Parathyroid adenoma (tissue), 2 donors: ENCODE results near the gene SV2B.

Experiments
- H2AFZ ChIP-seq: fragments of 300-600 bp; sonication (generic); one replicate; pipeline ENCODE4 v1.7.0; 2017; ENCODE audit warnings: antibody characterized with exemption, mild to moderate bottlenecking
- H3K27ac ChIP-seq: fragments of 300-600 bp; sonication (generic); one replicate; pipeline ENCODE4 v1.7.0; 2017
- H3K27me3 ChIP-seq: fragments of 300-600 bp; sonication (generic); one replicate; pipeline ENCODE4 v1.7.0; 2017; ENCODE audit warnings: low read length; ENCODE audit not compliant: control insufficient read depth, insufficient read depth
- H3K36me3 ChIP-seq: fragments of 300-600 bp; sonication (generic); one replicate; pipeline ENCODE4 v1.7.0; 2017; ENCODE audit warnings: low read length; ENCODE audit not compliant: control insufficient read depth, insufficient read depth
- H3K4me1 ChIP-seq: fragments of 300-600 bp; sonication (generic); one replicate; pipeline ENCODE4 v1.7.0; 2017; ENCODE audit warnings: control low read depth
- H3K4me2 ChIP-seq: fragments of 300-600 bp; sonication (generic); one replicate; pipeline ENCODE4 v1.7.0; 2017; ENCODE audit warnings: low read length
- H3K4me3 ChIP-seq: fragments of 300-600 bp; sonication (generic); one replicate; pipeline ENCODE4 v1.7.0; 2017; ENCODE audit warnings: low read depth, low read length
- H3K79me2 ChIP-seq: fragments of 300-600 bp; sonication (generic); one replicate; pipeline ENCODE4 v1.7.0; 2017; ENCODE audit warnings: control low read depth
- H3K9ac ChIP-seq: fragments of 300-600 bp; sonication (generic); one replicate; pipeline ENCODE4 v1.7.0; 2017; ENCODE audit warnings: mild to moderate bottlenecking
- H3K9me3 ChIP-seq: fragments of 300-600 bp; sonication (generic); one replicate; pipeline ENCODE4 v1.7.0; 2017; ENCODE audit warnings: low read length; ENCODE audit not compliant: control insufficient read depth
- TF ChIP-seq, protein P1 (sequence below): fragments of 300-600 bp; sonication (generic); IDR thresholded peaks from one replicate; pipeline ENCODE4 v1.7.0; 2017; ENCODE audit warnings: antibody characterized with exemption, mild to moderate bottlenecking
- donor health status: primary hyperparathyroidism.

Gene SV2B

DNA sequence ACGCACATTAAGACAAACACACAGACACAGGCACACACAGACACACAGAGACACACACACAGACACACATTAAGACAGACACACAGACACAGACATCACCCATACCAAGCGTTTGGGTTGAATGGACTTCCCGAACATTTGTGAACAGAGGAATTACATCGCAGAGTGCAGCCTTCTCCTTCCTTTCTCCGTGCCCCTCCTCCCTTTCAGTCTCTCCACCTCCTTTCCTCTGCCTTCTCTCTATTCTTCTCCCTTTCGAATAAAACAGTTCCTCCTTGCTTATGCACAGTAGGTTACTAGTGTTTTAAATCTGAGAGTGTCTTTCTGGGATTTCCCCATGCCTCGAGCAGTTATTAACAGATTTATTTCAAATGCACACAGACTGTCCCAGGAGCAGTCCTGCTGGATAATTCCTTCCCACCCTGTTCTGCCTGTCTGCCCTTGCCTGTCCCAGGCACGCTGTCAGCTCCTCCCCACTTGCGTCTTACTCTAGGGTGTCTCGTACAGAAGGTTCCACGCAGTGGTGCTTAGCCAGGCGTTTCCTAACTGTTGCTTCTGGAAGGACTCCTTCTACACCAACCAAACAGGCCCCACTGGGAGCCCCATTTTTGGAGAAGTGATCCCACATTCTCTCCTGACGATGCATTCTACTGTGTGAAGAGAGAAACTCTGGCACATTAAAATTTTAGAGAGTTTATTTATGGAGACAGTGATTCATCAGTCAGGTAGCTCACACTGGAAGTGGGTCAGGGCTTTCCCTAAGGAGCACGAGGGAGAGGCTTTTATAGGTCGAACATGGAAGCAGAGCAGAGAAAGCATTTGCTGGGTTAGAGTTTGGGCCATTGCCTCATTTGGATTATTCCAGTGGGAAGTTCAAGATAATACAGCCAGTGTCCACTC, 163.8 kb downstream of the SV2B start:
- Histone ChIP-seq H3K4me1 (no peaks in the 10 kb centered on the region), H3K9ac (no peak overlapping the region), H3K27me3 (no peaks in the 10 kb centered on the region), H3K79me2 (no peaks in the 10 kb centered on the region), H3K9me3 (no peaks in the 10 kb centered on the region), H3K36me3 (no peaks in the 10 kb centered on the region), H3K4me3 (no peak overlapping the region), H3K27ac (no peak overlapping the region), H2AFZ (no peak overlapping the region), H3K4me2 (no peak overlapping the region)
- TF ChIP-seq, protein P1, sequence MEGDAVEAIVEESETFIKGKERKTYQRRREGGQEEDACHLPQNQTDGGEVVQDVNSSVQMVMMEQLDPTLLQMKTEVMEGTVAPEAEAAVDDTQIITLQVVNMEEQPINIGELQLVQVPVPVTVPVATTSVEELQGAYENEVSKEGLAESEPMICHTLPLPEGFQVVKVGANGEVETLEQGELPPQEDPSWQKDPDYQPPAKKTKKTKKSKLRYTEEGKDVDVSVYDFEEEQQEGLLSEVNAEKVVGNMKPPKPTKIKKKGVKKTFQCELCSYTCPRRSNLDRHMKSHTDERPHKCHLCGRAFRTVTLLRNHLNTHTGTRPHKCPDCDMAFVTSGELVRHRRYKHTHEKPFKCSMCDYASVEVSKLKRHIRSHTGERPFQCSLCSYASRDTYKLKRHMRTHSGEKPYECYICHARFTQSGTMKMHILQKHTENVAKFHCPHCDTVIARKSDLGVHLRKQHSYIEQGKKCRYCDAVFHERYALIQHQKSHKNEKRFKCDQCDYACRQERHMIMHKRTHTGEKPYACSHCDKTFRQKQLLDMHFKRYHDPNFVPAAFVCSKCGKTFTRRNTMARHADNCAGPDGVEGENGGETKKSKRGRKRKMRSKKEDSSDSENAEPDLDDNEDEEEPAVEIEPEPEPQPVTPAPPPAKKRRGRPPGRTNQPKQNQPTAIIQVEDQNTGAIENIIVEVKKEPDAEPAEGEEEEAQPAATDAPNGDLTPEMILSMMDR: no peak

DNA sequence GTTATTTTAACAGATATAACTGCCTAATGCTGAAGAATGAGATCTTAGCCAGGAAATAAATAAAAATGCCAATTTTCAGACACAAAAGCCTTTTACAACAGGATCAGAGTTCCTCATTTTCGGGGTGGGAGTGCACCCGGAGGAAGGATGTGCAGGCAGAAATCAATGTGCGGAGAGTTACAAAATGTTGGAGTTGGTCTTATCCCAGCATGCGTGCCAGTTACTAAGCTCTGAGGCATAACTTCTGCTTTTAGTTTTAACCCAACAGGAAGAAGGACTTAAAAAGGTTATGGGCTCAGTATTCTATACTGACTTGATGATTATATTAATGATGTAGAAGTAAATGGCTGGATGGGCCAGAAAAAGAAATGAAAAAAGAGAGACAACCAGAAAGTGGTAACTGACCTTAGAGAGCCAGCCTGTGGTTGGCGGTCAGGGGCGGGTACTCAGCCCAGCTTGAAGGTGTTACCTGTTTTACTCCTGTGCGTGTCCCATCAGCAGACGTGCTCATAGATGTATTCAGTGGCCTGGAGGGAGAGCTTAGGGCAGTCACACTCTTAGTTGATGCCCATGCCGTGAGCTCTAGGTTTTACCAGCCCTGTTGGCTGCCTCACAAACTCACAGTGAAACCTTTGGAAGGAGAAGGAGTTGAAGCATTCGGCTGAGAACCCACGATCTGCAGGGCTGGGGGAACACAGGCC, 164.7 kb downstream of the SV2B start:
- Histone ChIP-seq H3K27ac (no peak overlapping the region), H2AFZ (no peak overlapping the region), H3K4me1 (no peaks in the 10 kb centered on the region), H3K9ac (no peak overlapping the region), H3K27me3 (no peaks in the 10 kb centered on the region), H3K79me2 (no peaks in the 10 kb centered on the region), H3K4me2 (no peak overlapping the region), H3K4me3 (no peak overlapping the region), H3K9me3 (no peaks in the 10 kb centered on the region), H3K36me3 (no peaks in the 10 kb centered on the region)
- TF ChIP-seq, protein P1: no peak

DNA sequence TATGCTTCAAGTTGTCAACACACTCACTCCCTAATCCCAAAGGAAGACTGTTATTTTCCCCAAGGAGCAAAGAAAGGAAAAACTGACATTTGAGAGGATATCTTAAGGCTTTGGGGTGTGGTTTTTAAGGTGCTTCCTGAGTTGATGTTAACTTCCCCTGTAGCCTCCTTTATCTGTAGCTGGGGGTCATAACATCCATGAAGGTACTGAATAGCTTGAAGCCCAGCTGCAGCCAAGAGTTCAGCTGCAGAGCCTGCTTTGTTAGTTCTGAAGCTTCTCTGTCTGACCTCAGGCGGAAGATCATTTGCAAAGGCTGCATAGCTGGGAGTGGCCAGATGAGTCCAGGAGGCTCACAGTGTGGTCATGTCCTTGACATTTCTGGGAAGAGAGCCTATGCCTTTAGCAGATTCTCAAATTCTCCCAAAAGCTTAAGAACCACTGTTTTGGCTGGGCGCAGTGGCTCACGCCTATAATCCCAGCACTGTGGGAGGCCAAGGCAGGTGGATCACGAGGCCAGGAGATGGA, 165.4 kb downstream of the SV2B start:
- Histone ChIP-seq H3K9me3 (no peaks in the 10 kb centered on the region), H3K36me3 (no peaks in the 10 kb centered on the region), H3K9ac (no peak overlapping the region), H2AFZ (no peak overlapping the region), H3K4me2 (no peak overlapping the region), H3K4me3 (no peak overlapping the region), H3K4me1 (no peaks in the 10 kb centered on the region), H3K27me3 (no peaks in the 10 kb centered on the region), H3K79me2 (no peaks in the 10 kb centered on the region), H3K27ac (no peak overlapping the region)
- TF ChIP-seq, protein P1: no peak

DNA sequence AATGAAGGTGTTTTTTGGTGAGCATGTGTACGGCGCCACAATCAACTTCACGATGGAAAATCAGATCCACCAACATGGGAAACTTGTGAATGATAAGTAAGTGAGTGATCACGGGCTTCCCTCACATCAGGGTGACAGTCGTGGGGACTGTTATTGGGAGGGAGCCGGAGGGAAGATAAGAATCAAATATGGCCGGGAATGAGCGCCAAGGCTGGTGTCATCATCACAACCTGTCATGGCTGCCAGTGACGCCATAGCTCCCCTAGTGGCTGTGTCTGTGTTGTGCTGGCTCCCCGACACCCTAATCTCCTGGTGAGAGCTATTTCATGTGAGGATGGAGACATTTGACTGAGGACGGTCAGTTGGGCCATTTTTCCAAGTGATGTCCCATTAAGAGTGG, 168.5 kb downstream of the SV2B start:
- Histone ChIP-seq H3K4me2 (no peak overlapping the region), H2AFZ (no peak overlapping the region), H3K27ac (no peak overlapping the region), H3K4me1 (no peaks in the 10 kb centered on the region), H3K9me3 (no peaks in the 10 kb centered on the region), H3K36me3 (no peaks in the 10 kb centered on the region), H3K27me3 (no peaks in the 10 kb centered on the region), H3K4me3 (no peak overlapping the region), H3K9ac (no peak overlapping the region), H3K79me2 (no peaks in the 10 kb centered on the region)
- TF ChIP-seq, protein P1: no peak
